ENCODE measurements around the gene PRR18.
"Not testable (repeated sequence)": the region's sequence is repeated elsewhere in the genome, so short reads cannot be mapped to it uniquely, and the experiment has no call there.

PRR18 gene

GRCh38 chr6:166348305-166348949, 40.2 kb upstream of the PRR18 start:
- DNase-seq (ENCODE audit: low spot score) = no peak
- TF ChIP-seq, protein P1, sequence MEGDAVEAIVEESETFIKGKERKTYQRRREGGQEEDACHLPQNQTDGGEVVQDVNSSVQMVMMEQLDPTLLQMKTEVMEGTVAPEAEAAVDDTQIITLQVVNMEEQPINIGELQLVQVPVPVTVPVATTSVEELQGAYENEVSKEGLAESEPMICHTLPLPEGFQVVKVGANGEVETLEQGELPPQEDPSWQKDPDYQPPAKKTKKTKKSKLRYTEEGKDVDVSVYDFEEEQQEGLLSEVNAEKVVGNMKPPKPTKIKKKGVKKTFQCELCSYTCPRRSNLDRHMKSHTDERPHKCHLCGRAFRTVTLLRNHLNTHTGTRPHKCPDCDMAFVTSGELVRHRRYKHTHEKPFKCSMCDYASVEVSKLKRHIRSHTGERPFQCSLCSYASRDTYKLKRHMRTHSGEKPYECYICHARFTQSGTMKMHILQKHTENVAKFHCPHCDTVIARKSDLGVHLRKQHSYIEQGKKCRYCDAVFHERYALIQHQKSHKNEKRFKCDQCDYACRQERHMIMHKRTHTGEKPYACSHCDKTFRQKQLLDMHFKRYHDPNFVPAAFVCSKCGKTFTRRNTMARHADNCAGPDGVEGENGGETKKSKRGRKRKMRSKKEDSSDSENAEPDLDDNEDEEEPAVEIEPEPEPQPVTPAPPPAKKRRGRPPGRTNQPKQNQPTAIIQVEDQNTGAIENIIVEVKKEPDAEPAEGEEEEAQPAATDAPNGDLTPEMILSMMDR (IDR thresholded peaks at IDR 0.05) = no peak
- Histone ChIP-seq H3K4me3 (no peak overlapping the region), H3K27ac (no peak overlapping the region)

GRCh38 chr6:166346965-166347364, 38.8 kb upstream of the PRR18 start:
- TF ChIP-seq, protein P1 (IDR thresholded peaks at IDR 0.05) = no peak
- Histone ChIP-seq H3K27ac (no peak overlapping the region), H3K4me3 (no peak overlapping the region)
- no peak for DNase-seq (ENCODE audit: low spot score)

- Histone ChIP-seq H3K27ac (no peak overlapping the region), H3K4me3 (no peak overlapping the region)
- no peak for DNase-seq (ENCODE audit: low spot score)
- TF ChIP-seq, protein P1 (IDR thresholded peaks at IDR 0.05) = no peak
Observed at GRCh38 chr6:166346449-166346848, 38.3 kb upstream of the PRR18 start.

DNA sequence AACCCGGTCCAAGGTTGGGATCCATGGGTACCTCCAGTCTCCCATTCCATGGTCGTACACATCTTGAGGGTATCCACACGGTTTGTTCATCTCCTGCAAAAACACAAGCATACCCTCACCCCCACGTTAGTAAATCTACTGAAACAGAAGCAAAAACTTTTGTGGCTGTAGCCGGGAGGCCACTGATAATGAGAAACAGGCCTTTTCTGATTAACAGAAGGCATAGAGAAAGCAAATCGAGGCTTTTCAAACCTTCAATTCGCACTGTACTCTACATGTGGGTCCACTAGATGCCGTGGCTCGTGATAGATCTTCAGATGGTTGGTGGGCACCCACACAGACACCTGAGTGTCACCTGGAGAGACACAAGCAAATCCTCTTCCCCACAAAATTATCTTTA, 37.5 kb upstream of the PRR18 start:
- H3K27ac ChIP-seq; DNase-seq (ENCODE audit: low spot score); H3K4me3 ChIP-seq: not testable (repeated sequence)

DNA sequence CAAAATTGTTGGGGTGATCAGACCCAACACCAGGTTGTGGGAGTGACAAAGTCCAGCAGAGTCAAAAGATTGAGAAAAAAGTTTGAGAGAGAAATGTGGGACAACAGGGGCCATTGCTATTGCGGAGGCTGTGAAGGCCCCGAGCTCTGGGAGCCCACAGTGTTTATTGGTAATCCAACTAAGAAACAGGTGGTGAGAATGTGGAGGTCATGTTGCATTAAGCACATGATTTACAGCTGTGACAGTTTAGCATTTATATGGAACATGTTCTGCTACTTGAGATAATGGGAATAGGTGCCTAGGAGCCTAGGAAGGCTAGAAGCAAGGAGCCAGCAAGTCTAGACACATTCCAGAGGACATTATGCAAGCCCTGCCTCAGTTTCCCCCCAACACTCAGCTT, 36.7 kb upstream of the PRR18 start:
- H3K27ac ChIP-seq; DNase-seq (ENCODE audit: low spot score); H3K4me3 ChIP-seq: not testable (repeated sequence)

GRCh38 chr6:166344240-166344639, 36.0 kb upstream of the PRR18 start:
- no peak for DNase-seq (ENCODE audit: low spot score)
- no peak overlapping the region for H3K4me3 ChIP-seq
- no peak overlapping the region for H3K27ac ChIP-seq
- TF ChIP-seq, protein P1 (IDR thresholded peaks at IDR 0.05) = no peak

GRCh38 chr6:166343150-166343487, 34.9 kb upstream of the PRR18 start:
- DNase-seq (ENCODE audit: low spot score) = no peak
- TF ChIP-seq, protein P1 (IDR thresholded peaks at IDR 0.05) = no peak
- H3K4me3 ChIP-seq = peak overlapping the region; percentile 94
- peak overlapping the region; percentile 79 to 93 for H3K27ac ChIP-seq

- Histone ChIP-seq H3K27ac (peak within 1 kb of the TSS; percentile 79 to 93), H3K4me3 (peak within 1 kb of the TSS; percentile 94)
- TF ChIP-seq, protein P1 (IDR thresholded peaks at IDR 0.05) = no peak
- peak; percentile 92 for DNase-seq (ENCODE audit: low spot score)
Observed at GRCh38 chr6:166342349-166343149, 34.4 kb upstream of the PRR18 start, which contains the start of gene SFT2D1. Gene SFT2D1, minus strand, starts transcription at chr6:166342545. Its CDS starts 64 bp downstream, at chr6:166342481.
